Skeletal muscle satellite cell (primary cell): ENCODE measurements around the gene AMH.

ENCODE experiments used
- H3K27me3 ChIP-seq: 2 replicates; pipeline ENCODE4 v1.7.0; 2013; ENCODE audit warnings: low read length; ENCODE audit not compliant: control insufficient read depth, insufficient read depth
- H3K36me3 ChIP-seq: 2 replicates; pipeline ENCODE4 v1.7.0; 2013; ENCODE audit warnings: mild to moderate bottlenecking, control low read depth, low read length; ENCODE audit not compliant: insufficient read depth
- H3K4me1 ChIP-seq: 2 replicates; pipeline ENCODE4 v1.7.0; 2013; ENCODE audit warnings: low read length; ENCODE audit not compliant: control insufficient read depth, insufficient read depth
- H3K4me2 ChIP-seq: 2 replicates; pipeline ENCODE4 v1.7.0; 2013; ENCODE audit warnings: mild to moderate bottlenecking, low read length
- H3K4me3 ChIP-seq: 2 replicates; pipeline ENCODE4 v1.7.0; 2013; ENCODE audit warnings: low read length
- H3K9ac ChIP-seq: 2 replicates; pipeline ENCODE4 v1.7.0; 2013; ENCODE audit warnings: mild to moderate bottlenecking, low read depth, low read length, moderate library complexity
- H3K9me3 ChIP-seq: replicated peaks from 2 replicates; pipeline ENCODE4 v1.7.0; 2013; ENCODE audit warnings: mild to moderate bottlenecking, control low read depth, low read length

The AMH gene

DNA sequence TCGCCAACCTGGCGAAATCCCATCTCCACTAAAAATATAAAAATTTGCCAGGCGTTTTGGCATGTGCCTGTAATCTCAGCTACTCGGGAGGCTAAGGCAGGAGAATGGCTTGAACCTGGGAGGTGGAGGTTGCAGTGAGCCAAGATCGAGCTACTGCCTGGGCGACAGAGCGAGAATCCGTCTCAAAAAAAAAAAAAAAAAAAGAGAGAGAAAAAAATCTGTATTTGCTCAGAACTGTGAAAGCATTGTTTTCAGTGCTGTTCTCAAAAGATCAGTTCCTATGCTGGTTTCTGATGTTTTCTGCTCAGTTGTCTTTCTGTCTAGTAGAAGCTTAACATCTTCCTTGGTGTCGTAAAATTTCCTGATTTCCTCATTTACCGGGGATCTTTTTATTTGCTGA, 9.9 kb upstream of the AMH start:
- Histone ChIP-seq H3K36me3 (peaks cover 22% of the 10 kb centered on the region), H3K4me2 (peak overlapping the region; percentile 99), H3K4me1 (peaks cover 54% of the 10 kb centered on the region), H3K4me3 (peak overlapping the region; percentile 71), H3K9ac (peak overlapping the region; percentile 94), H3K27me3 (no peaks in the 10 kb centered on the region), H3K9me3 (no peaks in the 10 kb centered on the region)

DNA sequence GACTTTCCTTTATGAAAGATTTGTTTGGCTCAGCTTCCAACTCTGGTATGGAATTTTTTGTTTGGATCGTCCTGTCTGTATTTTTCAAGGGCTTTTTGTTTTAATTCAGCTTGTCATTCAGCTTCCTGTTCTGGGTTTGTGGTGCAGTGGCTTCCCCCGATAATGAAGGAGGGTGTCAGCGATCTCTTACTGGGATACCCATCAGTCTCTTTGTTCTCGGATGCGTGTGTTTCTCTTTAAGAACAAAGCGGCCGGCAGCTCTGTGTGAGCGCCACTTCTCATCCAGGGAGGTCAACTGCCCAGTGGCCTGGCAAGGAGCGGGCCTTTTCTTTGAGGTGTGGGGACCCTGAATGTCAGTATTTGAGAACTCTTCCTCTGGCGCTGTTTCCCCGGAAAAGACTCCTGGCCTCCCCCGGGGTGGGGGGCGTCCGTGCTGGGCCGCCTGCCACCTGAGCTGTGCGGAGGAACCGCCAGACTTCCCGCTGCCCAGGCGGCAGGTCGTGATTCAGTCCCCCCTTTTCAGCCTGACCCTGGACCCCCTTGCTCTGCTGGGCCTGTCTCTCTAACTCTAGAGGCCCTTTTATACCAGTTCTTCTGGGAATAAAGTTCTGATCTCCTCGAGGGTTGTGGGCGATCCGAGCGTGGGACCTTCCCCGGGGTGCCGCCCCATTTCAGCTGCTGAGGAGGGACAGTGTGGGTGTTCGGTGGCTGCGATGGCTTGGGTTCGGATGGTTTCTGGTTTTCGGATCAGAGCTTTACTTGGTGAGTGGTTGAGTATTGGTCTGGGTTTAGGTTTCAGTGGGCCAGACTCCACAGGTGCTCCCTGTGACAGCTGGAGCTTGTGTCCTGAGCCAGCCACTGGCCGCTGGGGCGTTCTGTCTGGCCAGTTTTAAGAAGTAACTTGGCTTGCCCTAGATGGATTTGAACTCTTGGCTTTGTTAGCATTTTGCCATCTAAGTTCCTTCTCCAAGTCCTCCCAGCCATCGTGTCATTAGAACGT, 9.1 kb upstream of the AMH start:
- peaks cover 47% of the 10 kb centered on the region for H3K4me1 ChIP-seq
- H3K9ac ChIP-seq, result peak overlapping the region; percentile 94
- H3K36me3 ChIP-seq, result peaks cover 31% of the 10 kb centered on the region

DNA sequence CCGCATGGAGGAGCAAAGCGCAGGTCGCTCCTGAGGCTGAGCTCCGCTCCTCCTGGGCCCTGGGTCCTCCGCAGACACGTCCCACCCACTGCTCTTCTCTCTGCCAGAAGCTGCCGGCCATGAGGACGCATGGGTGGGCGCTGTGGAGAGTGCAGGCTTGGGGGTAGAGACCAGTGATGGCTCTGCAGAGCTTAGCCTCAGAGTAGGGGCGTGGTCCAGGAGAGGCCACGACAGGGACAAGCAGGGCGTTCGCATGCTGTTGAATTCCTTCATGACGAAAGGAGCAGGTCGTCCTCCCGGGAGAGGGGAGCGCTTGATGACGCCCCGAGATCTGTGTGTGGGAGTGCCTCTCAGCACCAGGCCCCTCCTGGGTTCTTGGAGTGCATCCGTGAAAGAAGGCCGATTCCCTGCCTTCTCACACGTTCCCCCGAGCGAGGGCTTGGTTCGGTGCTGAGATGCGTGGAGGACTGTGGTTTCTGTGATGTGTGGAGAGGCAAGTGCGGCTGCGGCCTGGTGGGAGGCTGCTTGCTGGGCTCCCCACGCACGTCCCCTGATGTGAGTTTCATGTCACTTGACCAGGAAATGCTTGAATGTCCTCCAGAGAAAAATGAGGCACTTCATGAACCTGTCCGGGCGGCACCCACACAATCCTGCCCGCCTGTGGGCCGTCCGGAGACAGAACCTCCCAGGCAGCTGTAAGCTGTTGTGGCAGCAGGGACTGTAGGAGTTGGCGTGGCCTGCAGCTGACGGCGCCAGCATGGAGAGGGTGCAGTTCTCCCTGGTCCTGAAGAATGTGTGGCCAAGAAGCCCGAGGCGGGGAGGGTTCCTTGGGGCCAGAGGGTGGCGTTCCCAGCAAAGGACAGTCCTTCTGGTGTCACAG, 8.0 kb upstream of the AMH start:
- Histone ChIP-seq H3K27me3 (no peaks in the 10 kb centered on the region), H3K4me1 (peaks cover 44% of the 10 kb centered on the region), H3K36me3 (peaks cover 41% of the 10 kb centered on the region), H3K9ac (peak overlapping the region; percentile 94), H3K4me2 (peak overlapping the region; percentile 99), H3K9me3 (no peaks in the 10 kb centered on the region), H3K4me3 (peak overlapping the region; percentile 71)

More for the DNA sequence above, 9.1 kb upstream of the AMH start:
- H3K9me3 ChIP-seq, result no peaks in the 10 kb centered on the region
- H3K27me3 ChIP-seq, result no peaks in the 10 kb centered on the region
- H3K4me2 ChIP-seq, result peak overlapping the region; percentile 99
- peak overlapping the region; percentile 71 for H3K4me3 ChIP-seq

DNA sequence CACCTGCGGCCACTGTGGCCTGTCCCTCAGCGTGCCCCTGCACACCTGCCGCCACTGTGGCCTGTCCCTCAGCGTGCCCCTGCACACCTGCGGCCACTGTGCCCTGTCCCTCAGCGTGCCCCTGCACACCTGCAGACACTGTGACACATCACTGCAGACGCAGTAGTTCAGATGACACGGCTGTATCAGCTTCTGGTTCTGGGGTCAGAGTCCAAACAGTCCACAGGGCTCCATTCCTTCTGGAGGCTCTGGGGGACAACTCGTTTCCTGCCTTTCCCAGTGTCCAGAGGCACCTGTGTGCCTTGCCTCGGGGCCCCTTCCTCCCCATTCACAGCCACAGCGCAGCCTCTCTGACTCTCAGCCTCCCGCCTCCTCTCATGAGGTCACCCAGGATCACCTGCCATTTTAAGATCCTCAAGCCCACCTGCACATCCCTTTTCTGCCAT, 7.0 kb upstream of the AMH start:
- H3K4me2 ChIP-seq, result peak overlapping the region; percentile 99
- H3K4me3 ChIP-seq, result no peak overlapping the region
- H3K4me1 ChIP-seq, result peaks cover 48% of the 10 kb centered on the region
- H3K9ac ChIP-seq, result no peak overlapping the region
- H3K9me3 ChIP-seq, result no peaks in the 10 kb centered on the region
- no peaks in the 10 kb centered on the region for H3K27me3 ChIP-seq
- H3K36me3 ChIP-seq, result peaks cover 51% of the 10 kb centered on the region

DNA sequence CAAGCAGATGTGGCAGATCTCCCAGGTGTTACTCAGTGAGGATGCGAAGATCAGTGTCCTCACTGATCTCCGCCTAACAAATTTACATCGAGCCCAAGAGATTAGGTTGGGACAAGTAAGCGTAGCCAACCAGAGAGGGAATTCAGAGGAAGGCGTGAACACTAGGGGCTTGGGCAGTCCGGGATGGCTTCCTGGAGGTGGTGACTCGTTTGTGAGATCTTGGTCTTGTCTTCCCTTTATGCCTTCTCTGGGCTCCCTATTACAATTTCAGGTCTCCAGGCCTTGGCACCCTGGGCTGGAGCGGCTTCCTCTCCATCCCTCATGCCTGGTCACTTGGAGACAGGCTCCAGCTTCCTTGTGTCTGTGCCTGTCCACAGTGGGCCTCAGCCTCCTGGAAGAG, 6.3 kb upstream of the AMH start:
- Histone ChIP-seq H3K27me3 (no peaks in the 10 kb centered on the region), H3K4me2 (no peak overlapping the region), H3K4me3 (no peak overlapping the region), H3K4me1 (peaks cover 47% of the 10 kb centered on the region), H3K36me3 (peaks cover 56% of the 10 kb centered on the region), H3K9me3 (no peaks in the 10 kb centered on the region), H3K9ac (no peak overlapping the region)

DNA sequence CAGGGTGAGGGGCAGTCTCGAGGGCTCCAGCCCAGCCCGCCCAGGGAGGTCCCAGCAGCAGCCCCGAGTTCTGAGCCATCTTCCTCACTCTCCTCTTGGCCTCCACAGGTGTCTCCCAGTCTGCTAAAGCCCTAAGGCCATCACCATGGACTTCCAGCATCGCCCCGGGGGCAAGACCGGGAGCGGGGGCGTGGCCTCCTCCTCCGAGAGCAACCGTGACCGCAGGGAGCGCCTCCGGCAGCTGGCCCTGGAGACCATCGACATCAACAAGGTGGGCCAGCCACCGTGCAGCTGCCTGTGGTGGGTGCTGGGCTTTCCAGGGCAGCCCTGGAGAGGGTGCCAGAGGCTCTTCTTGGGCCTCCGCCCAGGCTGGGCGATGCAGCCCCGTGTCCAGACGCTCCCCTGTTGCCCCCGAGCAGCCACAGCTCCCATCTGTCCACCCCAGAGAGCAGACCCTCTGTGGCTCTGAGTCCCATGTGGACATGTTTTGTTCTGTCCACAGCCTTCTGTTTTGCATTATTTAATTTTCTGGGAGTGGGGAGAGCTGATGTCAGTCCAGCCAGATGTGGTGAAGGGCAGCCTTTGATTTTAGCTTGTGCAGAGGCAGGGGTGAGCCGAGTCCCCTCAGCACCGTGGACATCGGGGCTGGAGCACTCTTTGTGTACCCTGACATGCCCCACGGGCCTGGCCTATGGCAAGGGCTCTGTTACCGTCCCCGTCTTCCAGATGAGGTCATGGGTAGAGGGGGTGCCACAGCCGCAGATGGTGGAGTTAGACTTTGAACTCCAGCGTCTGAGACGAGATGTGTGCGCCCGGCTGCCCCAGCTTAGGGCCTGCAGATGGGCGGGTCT, 5.6 kb upstream of the AMH start:
- Histone ChIP-seq H3K4me1 (peaks cover 40% of the 10 kb centered on the region), H3K9me3 (no peaks in the 10 kb centered on the region), H3K9ac (no peak overlapping the region), H3K4me2 (no peak overlapping the region), H3K4me3 (no peak overlapping the region), H3K36me3 (peaks cover 57% of the 10 kb centered on the region), H3K27me3 (no peaks in the 10 kb centered on the region)

DNA sequence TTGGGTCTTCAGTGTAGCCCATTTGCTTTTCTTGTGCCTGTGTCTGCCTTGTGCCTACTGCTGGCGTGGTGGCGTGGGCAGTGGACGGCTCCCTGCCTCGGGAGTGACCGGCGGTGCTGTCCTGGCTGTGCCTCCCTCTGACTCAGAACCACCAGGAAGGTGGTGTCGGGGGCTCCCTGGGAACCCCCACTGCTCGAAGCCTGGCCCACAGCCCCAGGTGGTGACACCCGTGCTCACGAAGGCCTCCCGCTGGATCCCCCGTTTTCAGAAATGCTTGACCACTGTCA, 5.1 kb upstream of the AMH start:
- Histone ChIP-seq H3K27me3 (no peaks in the 10 kb centered on the region), H3K4me2 (no peak overlapping the region), H3K4me3 (no peak overlapping the region), H3K9ac (no peak overlapping the region), H3K4me1 (peaks cover 36% of the 10 kb centered on the region), H3K9me3 (no peaks in the 10 kb centered on the region), H3K36me3 (peaks cover 58% of the 10 kb centered on the region)

DNA sequence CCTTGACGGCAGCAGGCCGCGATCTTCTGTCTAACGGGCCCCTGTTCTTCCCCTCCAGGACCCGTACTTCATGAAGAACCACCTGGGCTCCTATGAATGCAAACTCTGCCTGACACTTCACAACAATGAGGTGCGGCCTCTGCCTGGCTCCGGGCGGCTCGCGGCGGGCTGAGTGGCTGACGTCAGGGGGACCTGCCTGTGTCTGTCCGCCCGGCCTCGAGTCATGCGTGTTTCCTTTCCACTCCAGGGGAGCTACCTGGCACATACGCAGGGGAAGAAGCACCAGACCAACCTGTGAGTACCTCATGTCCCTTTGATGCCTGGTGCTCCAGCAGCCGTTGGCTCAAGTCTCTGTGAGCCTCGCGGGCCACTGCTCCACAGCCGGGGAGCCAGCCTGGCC, 4.6 kb upstream of the AMH start:
- Histone ChIP-seq H3K9me3 (no peaks in the 10 kb centered on the region), H3K4me3 (no peak overlapping the region), H3K27me3 (no peaks in the 10 kb centered on the region), H3K4me1 (peaks cover 36% of the 10 kb centered on the region), H3K4me2 (no peak overlapping the region), H3K9ac (no peak overlapping the region), H3K36me3 (peaks cover 62% of the 10 kb centered on the region)

DNA sequence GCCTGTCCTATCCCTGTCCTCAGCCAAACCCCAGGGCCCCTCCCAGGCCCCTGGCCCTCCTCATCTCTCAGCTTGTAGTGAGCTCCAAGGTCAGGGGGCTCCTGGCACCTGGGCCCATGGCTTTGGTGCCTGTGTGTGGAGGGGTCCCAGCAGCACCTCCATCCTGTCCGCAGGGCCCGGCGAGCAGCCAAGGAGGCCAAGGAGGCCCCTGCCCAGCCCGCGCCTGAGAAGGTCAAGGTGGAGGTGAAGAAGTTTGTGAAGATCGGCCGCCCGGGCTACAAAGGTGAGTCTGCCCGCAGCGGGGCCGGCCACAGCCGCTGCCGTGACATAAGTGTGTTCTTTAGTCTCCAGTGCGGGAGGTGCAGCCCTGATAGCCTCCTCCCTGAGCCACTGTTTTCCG, 3.9 kb upstream of the AMH start:
- Histone ChIP-seq H3K4me2 (no peak overlapping the region), H3K9me3 (no peaks in the 10 kb centered on the region), H3K4me3 (no peak overlapping the region), H3K36me3 (peaks cover 66% of the 10 kb centered on the region), H3K9ac (no peak overlapping the region), H3K4me1 (peaks cover 34% of the 10 kb centered on the region), H3K27me3 (no peaks in the 10 kb centered on the region)

DNA sequence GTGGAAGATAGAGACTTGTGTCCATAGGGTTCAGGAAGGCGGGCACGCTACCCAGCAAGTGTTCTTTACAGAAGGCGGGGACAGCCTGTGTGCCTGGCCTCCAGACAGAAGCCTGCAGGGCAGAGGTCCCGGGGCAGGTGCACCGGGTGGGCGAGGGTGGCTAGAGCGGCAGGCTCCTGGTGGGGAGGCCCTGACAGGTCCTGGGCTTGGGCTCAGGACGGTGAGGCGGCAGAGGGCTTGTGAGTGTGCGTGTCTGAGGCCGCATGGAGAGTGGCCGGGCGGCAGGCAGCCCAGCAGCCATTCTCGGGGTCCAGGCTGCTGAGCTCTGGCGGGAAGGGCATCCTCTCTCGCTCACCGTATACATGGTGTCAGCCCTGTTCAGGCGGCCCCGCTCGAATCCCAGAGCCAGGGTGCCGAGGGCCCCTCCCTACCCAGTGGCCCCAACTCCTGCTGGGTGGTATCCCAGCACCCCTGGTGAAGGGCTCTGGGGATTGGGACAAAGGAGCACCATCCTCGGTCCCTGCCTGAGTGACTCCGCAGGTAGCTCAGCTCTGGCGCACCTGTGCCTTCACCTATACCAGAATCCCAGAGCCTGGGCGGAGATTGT, 3.0 kb upstream of the AMH start:
- Histone ChIP-seq H3K9ac (no peak overlapping the region), H3K27me3 (no peaks in the 10 kb centered on the region), H3K36me3 (peaks cover 66% of the 10 kb centered on the region), H3K4me3 (no peak overlapping the region), H3K4me1 (peaks cover 26% of the 10 kb centered on the region), H3K9me3 (no peaks in the 10 kb centered on the region), H3K4me2 (no peak overlapping the region)
